NCI-H1092 treated with DMSO at 0.1 percent for 48 hours (cell line): ENCODE measurements around the gene ZNF212.
"Not testable (repeated sequence)": the region's sequence is repeated elsewhere in the genome, so short reads cannot be mapped to it uniquely, and the experiment has no call there.

Experiments
- DNase-seq: peaks from one replicate; lab custom pipeline; 2025; lab: John Stamatoyannopoulos, UW

Gene ZNF212

GRCh38 chr7:149218469-149219420 lies 20.7 kb upstream of the ZNF212 start:
- no peak for DNase-seq

- no peak for DNase-seq
These were observed 18.9 kb upstream of the ZNF212 start for GRCh38 chr7:149220534-149220933.

- DNase-seq, result no peak
These were observed 16.3 kb upstream of the ZNF212 start for GRCh38 chr7:149223176-149223575.

- DNase-seq, result no peak
These were observed 15.7 kb upstream of the ZNF212 start for GRCh38 chr7:149223761-149224160.

- no peak for DNase-seq
These were observed 15.1 kb upstream of the ZNF212 start for GRCh38 chr7:149224352-149224751.

GRCh38 chr7:149225106-149225505 lies 14.3 kb upstream of the ZNF212 start:
- no peak for DNase-seq

GRCh38 chr7:149225656-149226055 lies 13.8 kb upstream of the ZNF212 start:
- no peak for DNase-seq

- DNase-seq, result not testable (repeated sequence)
These were observed 13.1 kb upstream of the ZNF212 start for GRCh38 chr7:149226366-149226765.

GRCh38 chr7:149226840-149227494 lies 12.5 kb upstream of the ZNF212 start:
- DNase-seq, result no peak

- DNase-seq, result no peak
These were observed 10.5 kb upstream of the ZNF212 start for GRCh38 chr7:149228831-149229471.

- no peak for DNase-seq
These were observed 9.9 kb upstream of the ZNF212 start for GRCh38 chr7:149229526-149229925.

- no peak for DNase-seq
These were observed 7.1 kb upstream of the ZNF212 start for GRCh38 chr7:149232362-149232761.

GRCh38 chr7:149233655-149234204 lies 5.7 kb upstream of the ZNF212 start:
- DNase-seq, result not testable (repeated sequence)

- DNase-seq, result no peak
These were observed 1.9 kb upstream of the ZNF212 start for GRCh38 chr7:149237502-149237901.

GRCh38 chr7:149238051-149238450 lies 1.4 kb upstream of the ZNF212 start:
- DNase-seq, result no peak

GRCh38 chr7:149240637-149241036 lies 1.2 kb downstream of the ZNF212 start:
- DNase-seq, result no peak

- no peak for DNase-seq
These were observed 2.2 kb downstream of the ZNF212 start for GRCh38 chr7:149241696-149242095.

- no peak for DNase-seq
These were observed 5.8 kb downstream of the ZNF212 start for GRCh38 chr7:149245244-149245643.

- DNase-seq, result no peak
These were observed 6.3 kb downstream of the ZNF212 start for GRCh38 chr7:149245744-149246143.

- no peak for DNase-seq
These were observed 9.3 kb downstream of the ZNF212 start for GRCh38 chr7:149248777-149249176.

GRCh38 chr7:149250151-149250550 lies 10.7 kb downstream of the ZNF212 start:
- not testable (repeated sequence) for DNase-seq

- DNase-seq, result not testable (repeated sequence)
These were observed 12.1 kb downstream of the ZNF212 start for GRCh38 chr7:149251518-149251917.
